Effector CD4-positive, alpha-beta T cell (primary cell): ENCODE measurements around the gene SCAMP4.

Experiments
- DNase-seq: peaks from one replicate; pipeline ENCODE4 v3.0.0-alpha.2; 2020

SCAMP4 gene

GRCh38 chr19:1942078-1942933, 37.1 kb downstream of the SCAMP4 start:
- DNase-seq, result peak; percentile 76

DNA sequence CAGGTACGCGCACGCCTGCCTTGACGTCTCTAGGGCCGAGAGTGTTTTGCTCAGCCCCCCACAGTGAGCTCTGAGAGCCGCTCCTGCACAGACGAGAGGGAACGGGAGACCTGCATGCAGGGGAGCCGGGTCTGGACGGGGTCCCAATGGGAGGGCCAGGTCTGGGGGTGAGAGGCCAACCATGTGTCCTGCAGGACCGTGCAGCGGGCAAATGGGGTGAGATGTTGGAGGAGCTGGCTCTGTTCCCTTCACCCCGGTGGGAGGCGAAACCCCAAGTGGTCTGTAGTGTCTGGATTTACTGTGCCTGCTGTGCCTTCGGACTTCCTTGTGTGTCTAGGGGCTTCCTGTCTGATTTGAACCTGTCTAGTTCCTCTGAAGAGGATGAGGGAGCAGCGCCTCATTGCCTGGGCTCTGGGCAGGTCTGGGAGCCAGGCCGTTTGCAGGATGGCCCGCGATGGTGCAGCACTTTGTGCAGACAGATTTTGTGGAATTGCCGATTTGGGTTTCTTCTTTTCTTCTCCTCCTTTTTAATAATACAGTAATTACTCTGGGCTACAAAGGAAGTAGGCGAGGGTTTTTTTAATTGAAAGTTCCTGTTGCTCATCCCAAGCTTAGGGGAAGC, 37.8 kb downstream of the SCAMP4 start:
- no peak for DNase-seq

GRCh38 chr19:1943661-1944087, 38.5 kb downstream of the SCAMP4 start:
- DNase-seq, result no peak

- no peak for DNase-seq
Observed at GRCh38 chr19:1944088-1944915, 39.1 kb downstream of the SCAMP4 start.

- DNase-seq, result no peak
Observed at GRCh38 chr19:1944916-1945561, 39.8 kb downstream of the SCAMP4 start.

DNA sequence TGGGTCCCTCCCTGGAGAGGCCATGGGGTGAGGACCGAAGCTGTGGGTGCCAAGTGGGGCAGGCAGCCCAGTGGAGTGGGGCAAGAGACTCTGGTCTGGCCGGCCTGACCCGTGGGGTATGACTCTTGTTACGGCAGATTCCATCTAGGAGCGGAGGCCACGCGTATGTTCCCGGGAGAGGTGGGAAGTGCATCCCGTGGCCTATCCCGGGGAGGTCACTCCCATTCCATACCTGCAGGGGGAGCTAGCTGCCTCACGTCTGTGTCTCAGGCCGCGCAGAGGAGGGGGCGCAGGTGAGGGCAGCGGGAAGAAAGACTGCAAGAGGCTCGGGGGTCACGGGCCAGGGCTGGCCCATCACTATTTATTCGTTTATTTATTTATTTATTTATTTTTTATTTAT, 40.7 kb downstream of the SCAMP4 start:
- DNase-seq, result no peak

DNA sequence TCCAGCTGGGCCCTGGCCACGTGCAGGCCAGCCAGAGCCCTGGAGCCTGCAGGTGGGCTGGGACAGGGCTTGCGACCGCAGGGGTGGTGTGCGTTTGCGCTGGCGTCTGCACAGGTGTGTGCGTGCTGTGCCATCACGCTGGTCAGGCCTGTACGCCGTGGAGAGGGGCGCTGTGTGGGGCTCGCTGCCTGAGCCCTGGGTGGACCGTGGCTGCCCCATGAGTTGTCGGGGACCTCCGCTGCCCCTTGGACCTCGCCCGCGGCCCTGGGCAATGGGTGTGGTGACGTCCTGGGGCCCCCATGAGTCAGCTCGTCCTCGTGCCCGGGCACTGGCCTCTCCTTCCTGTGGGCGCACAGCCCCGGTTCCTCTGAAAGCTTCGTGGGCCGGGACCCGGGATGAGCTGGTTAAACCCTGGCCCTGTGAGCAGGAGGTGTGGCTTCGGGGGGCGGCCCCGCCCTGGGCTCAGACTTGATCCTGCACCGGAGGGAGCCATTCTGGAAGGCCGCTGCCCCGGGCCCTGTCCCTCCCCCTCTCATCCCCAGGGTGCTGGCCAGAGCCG, 42.5 kb downstream of the SCAMP4 start:
- DNase-seq, result no peak

DNA sequence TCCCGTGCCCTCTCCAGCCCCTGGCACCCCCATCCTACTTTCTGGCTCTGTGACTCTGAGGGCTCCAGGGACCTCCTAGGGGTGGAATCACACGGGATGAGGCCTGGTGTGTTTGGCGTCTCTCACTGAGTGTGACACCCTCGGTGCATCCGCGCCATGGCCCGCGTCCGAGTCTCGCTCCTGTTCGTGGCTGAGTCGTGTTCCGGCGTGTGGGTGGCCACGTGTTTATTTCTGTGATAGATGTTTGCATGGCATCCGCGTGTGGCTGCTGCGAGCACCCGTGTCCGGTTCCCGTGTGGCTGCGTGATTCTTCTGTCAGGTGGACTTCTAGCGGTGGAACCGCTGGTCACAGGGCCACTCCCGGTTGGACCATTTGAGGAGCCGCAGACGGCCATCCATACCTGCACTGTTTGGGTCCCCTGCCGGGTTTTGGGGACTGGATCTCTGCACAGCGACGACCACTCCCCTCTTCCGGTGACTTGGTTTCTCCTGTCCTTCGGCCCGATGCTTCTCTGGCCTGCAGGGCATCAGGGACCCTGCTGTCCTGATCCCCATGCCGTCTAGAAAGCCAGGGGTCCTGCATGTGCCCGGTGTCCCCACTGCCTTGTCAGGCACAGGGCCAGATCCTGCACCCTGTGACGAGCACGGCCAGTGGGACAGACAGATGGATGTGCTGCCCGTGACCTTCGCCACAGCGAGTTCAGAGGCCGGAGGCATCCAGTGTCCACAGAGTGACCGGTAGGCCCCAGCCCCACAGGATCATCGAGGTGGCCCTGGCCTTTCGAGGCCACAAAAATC, 44.3 kb downstream of the SCAMP4 start:
- DNase-seq, result no peak

GRCh38 chr19:1950640-1951039, 45.4 kb downstream of the SCAMP4 start:
- no peak for DNase-seq

GRCh38 chr19:1952635-1953034, 47.4 kb downstream of the SCAMP4 start:
- no peak for DNase-seq

GRCh38 chr19:1953037-1953436, 47.8 kb downstream of the SCAMP4 start:
- no peak for DNase-seq

GRCh38 chr19:1953441-1954094, 48.4 kb downstream of the SCAMP4 start:
- DNase-seq, result no peak

- DNase-seq, result no peak
Observed at GRCh38 chr19:1954532-1954933, 49.3 kb downstream of the SCAMP4 start.

DNA sequence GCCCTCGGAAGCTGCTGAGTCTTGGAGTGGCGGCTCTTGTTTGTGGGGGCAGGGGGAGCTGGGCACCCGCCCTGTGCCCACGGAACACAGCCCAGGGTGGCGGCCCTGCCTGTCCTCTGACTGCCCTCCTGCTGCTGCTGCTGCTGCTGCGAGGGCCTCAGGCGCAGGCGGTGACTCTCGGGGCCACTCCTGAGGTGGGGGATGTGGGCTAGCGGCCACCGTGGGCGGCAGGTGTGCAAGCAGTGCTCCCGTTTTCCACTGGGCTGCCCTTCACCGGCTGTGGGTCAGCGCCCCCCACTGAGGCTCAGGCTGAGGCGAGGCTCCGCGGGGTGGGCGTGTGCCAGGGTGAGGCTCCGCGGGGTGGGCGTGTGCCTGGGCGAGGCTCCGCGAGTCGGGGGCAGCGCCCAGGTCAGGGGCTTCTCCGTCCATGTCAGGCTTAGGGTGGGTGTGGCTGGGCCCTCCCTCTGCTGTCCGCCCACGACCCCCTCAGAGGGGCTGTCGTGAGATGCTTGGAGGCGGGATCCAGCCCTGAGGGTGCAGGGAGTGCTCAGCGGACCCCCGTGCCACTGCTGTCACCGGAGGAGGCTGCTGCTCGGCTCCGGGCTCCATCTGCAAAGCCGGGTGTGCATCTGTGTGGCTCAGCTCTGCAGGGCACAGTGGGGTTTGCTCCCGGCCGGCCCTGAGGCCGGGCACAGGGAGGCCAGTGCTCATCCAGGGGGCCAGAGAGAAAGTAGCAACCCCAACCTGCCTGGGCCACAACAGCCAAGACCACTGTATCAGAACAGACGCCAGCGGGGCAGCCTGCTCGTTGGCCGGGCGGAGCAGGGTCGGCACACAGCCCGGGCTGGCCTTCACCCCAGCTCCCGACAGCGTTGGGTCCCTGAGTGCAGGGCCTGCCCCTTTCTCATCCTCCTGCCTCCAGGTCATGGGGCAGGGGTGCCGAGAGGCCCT, 50.2 kb downstream of the SCAMP4 start:
- DNase-seq, result no peak

DNA sequence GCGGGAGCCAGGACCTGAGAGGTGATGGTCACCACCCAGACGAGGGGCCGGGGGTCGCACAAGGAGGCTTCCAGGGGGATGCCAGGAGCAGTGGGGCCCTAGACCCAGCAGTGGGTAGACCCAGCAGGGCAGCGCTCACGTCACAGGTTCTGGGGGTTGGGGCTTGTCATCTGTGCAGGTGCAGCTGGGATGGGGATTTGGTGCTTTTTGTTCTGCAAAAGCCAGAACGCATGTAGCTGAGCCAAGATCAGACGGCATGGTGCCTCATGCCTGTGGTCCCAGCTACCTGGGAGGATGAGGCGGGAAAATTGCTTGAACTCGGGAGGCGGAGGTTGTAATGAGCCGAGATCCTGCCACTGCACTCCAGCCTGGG, 50.9 kb downstream of the SCAMP4 start:
- no peak for DNase-seq

- DNase-seq, result no peak
Observed at GRCh38 chr19:1956868-1957492, 51.8 kb downstream of the SCAMP4 start.

- no peak for DNase-seq
Observed at GRCh38 chr19:1957562-1958248, 52.5 kb downstream of the SCAMP4 start.

GRCh38 chr19:1959928-1960589, 54.9 kb downstream of the SCAMP4 start:
- no peak for DNase-seq
